ENCODE measurements around the gene DRGX.

GRCh38 chr10:49394933-49395740 is 752 bp downstream of the DRGX start:
- TF ChIP-seq, protein P1, sequence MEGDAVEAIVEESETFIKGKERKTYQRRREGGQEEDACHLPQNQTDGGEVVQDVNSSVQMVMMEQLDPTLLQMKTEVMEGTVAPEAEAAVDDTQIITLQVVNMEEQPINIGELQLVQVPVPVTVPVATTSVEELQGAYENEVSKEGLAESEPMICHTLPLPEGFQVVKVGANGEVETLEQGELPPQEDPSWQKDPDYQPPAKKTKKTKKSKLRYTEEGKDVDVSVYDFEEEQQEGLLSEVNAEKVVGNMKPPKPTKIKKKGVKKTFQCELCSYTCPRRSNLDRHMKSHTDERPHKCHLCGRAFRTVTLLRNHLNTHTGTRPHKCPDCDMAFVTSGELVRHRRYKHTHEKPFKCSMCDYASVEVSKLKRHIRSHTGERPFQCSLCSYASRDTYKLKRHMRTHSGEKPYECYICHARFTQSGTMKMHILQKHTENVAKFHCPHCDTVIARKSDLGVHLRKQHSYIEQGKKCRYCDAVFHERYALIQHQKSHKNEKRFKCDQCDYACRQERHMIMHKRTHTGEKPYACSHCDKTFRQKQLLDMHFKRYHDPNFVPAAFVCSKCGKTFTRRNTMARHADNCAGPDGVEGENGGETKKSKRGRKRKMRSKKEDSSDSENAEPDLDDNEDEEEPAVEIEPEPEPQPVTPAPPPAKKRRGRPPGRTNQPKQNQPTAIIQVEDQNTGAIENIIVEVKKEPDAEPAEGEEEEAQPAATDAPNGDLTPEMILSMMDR (IDR thresholded peaks at IDR 0.05; ENCODE audit: extremely low read depth in 1 of 2, insufficient read depth in 1 of 2, low read depth in 1 of 2, low read length in 2 of 2): no peak
- no peak for TF ChIP-seq POLR2AphosphoS5 (IDR thresholded peaks at IDR 0.05; ENCODE audit: insufficient read depth, low read depth, low read length)

Data from endothelial cell of umbilical vein (primary cell).